Retinal pigment epithelial cell (primary cell): ENCODE results near the gene ATP2A1.
A peak's percentile ranks its signal among the peaks of the same experiment; 100 is the strongest.

ENCODE experiments used
- DNase-seq: peaks from one replicate; pipeline ENCODE4 v3.0.0-alpha.2; 2010; ENCODE audit warnings: low read depth
- H3K4me3 ChIP-seq: 2 replicates; pipeline ENCODE4 v1.5.1; 2011; ENCODE audit warnings: mild to moderate bottlenecking, low read length, control low read depth, moderate library complexity
- CTCF ChIP-seq: conservative IDR thresholded peaks from 2 replicates; pipeline ENCODE4 v1.5.1; 2011; ENCODE audit warnings: low read depth, low read length, control low read depth, inconsistent platforms

Gene ATP2A1

GRCh38 chr16:28931801-28932225 is 53.5 kb downstream of the ATP2A1 start, which contains the start of gene CD19:
CD19 (plus strand) TSS chr16:28931971; CDS start chr16:28932001, 30 bp downstream.
- no peak within 1 kb of the TSS for H3K4me3 ChIP-seq
- no peak for TF ChIP-seq CTCF
- DNase-seq: no peak

GRCh38 chr16:28932339-28933141 is 54.3 kb downstream of the ATP2A1 start:
- TF ChIP-seq CTCF: no peak
- H3K4me3 ChIP-seq: no peak overlapping the region
- no peak for DNase-seq

- H3K4me3 ChIP-seq: no peak overlapping the region
- no peak for DNase-seq
- TF ChIP-seq CTCF: no peak
Measured at GRCh38 chr16:28933171-28933570, 54.9 kb downstream of the ATP2A1 start.

GRCh38 chr16:28935346-28935745 is 57.1 kb downstream of the ATP2A1 start:
- TF ChIP-seq CTCF: no peak
- DNase-seq: no peak
- no peak overlapping the region for H3K4me3 ChIP-seq

- TF ChIP-seq CTCF: no peak
- peak overlapping the region; percentile 14 for H3K4me3 ChIP-seq
Measured at GRCh38 chr16:28935924-28936783, 57.9 kb downstream of the ATP2A1 start.

GRCh38 chr16:28936784-28937155 is 58.5 kb downstream of the ATP2A1 start:
- TF ChIP-seq CTCF: no peak
- H3K4me3 ChIP-seq: no peak overlapping the region

More at GRCh38 chr16:28935924-28936783, 57.9 kb downstream of the ATP2A1 start:
- DNase-seq: peak; percentile 9

More at GRCh38 chr16:28936784-28937155, 58.5 kb downstream of the ATP2A1 start:
- no peak for DNase-seq
